GM18511 (cell line): ENCODE results near the gene RPS2.
"Not testable (repeated sequence)": the region's sequence is repeated elsewhere in the genome, so short reads cannot be mapped to it uniquely, and the experiment has no call there.

Source experiments
- ATAC-seq: cut with Tn5 transposase; IDR thresholded peaks from one replicate; pipeline ENCODE4 v1.9.1; 2021; ENCODE audit warnings: mild to moderate bottlenecking, moderate library complexity; ENCODE audit not compliant: unreplicated experiment

RPS2 gene

GRCh38 chr16:1942810-1943726 lies 21.6 kb downstream of the RPS2 start, which contains the start of gene MSRB1:
Gene MSRB1 (minus strand): TSS chr16:1943199. CDS start chr16:1943156, 43 bp downstream.
- peak; percentile 93 for ATAC-seq

- no peak for ATAC-seq
Observed at GRCh38 chr16:1942047-1942809, 22.4 kb downstream of the RPS2 start.

- ATAC-seq, result no peak
Observed at GRCh38 chr16:1941162-1942046, 23.2 kb downstream of the RPS2 start.

- ATAC-seq, result no peak
Observed at GRCh38 chr16:1940273-1941161, 24.1 kb downstream of the RPS2 start.

GRCh38 chr16:1939833-1940232 lies 24.8 kb downstream of the RPS2 start:
- ATAC-seq, result not testable (repeated sequence)

- ATAC-seq, result no peak
Observed at GRCh38 chr16:1938910-1939309, 25.7 kb downstream of the RPS2 start.

- ATAC-seq, result no peak
Observed at GRCh38 chr16:1938316-1938715, 26.3 kb downstream of the RPS2 start.

- ATAC-seq, result no peak
Observed at GRCh38 chr16:1936945-1937479, 27.6 kb downstream of the RPS2 start.

- no peak for ATAC-seq
Observed at GRCh38 chr16:1933097-1933661, 31.4 kb downstream of the RPS2 start.

- no peak for ATAC-seq
Observed at GRCh38 chr16:1932050-1933028, 32.3 kb downstream of the RPS2 start.

GRCh38 chr16:1930338-1930720 lies 34.3 kb downstream of the RPS2 start:
- no peak for ATAC-seq

GRCh38 chr16:1929578-1930337 lies 34.9 kb downstream of the RPS2 start:
- ATAC-seq, result peak; percentile 78

- no peak for ATAC-seq
Observed at GRCh38 chr16:1929105-1929504, 35.5 kb downstream of the RPS2 start.

GRCh38 chr16:1926271-1926670 lies 38.4 kb downstream of the RPS2 start:
- ATAC-seq, result no peak

- ATAC-seq, result no peak
Observed at GRCh38 chr16:1924095-1924494, 40.5 kb downstream of the RPS2 start.

- ATAC-seq, result no peak
Observed at GRCh38 chr16:1923299-1924034, 41.2 kb downstream of the RPS2 start.

- no peak for ATAC-seq
Observed at GRCh38 chr16:1922357-1922756, 42.3 kb downstream of the RPS2 start.
